Stimulated activated CD4-positive, alpha-beta T cell treated with anti-CD3 and anti-CD28 coated beads, TNF-alpha, amount 100 ng/mL, for 24 hours (primary cell): ENCODE data around the gene REM2.
"Not testable (repeated sequence)": the region's sequence is repeated elsewhere in the genome, so short reads cannot be mapped to it uniquely, and the experiment has no call there.

Experiments
- DNase-seq, 3 experiments: peaks; one replicate each; pipeline ENCODE4 v3.0.0-alpha.2; 2020; ENCODE audit warnings: low read depth in 3 of 3

The REM2 gene

DNA sequence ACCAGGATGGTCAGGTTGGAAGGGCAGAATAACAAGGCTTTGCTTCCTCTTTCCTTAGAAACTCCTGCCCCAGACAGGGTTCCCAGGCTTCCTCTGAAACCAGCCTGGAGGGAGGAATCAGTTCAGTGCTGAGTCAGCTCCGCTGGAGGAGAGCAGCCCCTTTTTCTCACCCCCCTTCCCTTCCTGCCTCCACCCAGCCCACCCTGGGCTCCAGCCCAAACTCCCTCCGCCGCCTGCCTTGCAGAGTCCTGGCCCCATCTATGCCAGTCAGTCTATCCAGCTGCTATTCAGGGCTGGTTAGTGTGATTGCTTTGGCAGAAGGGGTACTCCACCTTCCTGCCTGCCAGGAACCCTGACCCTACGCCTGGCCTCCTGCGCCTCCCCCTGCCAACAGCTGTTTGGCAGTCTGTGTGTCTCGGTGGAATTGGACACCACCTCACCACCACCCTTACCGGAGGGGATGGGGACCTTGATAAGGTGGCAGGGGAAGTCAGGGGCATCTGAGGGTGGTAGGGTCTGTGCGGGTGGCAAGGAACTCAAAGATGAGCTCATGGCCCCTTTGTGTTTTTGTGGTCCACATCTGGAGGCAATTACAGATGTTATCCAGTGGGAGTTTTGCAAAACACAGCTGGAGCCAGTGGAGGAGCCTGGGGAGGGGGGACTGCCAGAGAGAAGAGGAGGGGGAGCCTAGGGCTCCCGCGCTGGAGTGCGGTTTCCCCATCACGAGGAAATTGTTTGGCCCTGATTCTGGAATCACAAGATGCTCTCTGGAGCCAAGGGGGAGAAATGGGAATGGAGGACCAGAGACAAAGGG, 34.5 kb upstream of the REM2 start:
- no peak for DNase-seq

DNA sequence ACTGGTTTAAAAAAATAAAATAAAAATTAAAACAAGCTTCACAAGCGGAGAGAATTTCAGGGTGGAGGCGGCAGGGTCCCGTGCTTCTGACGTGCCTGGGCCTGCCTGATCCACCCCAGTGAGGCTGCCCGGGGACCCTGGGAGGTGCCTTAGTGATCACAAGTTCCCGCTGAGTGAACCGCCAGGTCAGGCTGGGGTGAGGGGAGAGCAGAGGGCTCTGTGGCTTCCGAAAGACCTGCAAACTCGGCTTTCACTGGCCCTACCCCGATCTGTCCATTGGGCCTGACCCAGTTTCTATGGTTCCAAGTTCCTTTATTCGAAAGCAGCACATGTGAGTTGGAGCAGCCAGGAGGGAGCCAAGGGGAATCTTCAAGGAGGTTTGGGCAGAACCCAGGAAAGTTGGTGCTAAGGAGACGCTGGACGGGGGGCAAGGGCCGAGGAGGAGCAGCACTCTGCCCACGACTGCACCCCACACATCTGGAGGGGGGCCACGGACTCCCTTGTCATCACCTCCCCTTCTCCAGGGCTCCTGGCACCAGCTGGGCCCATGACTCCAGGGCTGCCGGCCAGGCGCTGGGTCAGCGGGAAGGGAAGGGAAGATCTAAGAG, 33.7 kb upstream of the REM2 start:
- DNase-seq, result no peak

- DNase-seq, result peak in 1 of 3 experiments; percentile 26
These were observed 31.9 kb upstream of the REM2 start for GRCh38 chr14:22850944-22851764.

DNA sequence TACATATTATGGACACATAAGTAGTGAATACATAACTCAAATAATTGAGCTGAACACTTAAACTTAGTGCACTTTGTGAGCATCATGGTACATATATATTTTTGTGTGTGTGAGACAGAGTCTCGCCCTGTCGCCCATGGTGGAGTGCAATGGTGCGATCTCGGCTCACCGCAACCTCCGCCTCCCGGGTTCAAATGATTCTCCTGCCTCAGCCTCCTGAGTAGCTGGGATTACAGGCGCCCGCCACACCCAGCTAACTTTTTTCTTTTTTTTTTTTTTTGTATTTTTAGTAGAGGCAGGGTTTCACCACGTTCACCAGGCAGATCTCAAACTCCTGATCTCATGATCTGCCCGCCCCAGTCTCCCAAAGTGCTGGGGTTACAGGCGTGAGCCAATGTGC, 30.8 kb upstream of the REM2 start:
- not testable (repeated sequence) for DNase-seq

DNA sequence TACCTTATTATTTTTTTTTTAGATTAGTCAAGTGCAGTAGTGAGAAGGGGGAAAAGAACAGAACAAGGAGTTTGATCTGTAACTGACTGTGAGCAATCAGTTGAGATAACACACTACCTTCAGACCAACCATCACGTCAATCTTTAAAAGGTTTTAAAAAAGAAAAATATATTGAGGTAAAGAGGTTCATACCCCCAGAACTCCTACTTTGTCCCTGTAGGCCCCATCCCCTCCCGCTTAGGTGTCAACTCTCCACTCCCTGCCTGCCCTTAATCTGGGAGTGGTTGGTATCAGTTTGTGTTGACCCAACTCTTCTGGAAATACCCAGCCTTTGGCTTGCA, 30.5 kb upstream of the REM2 start:
- DNase-seq, result no peak

DNA sequence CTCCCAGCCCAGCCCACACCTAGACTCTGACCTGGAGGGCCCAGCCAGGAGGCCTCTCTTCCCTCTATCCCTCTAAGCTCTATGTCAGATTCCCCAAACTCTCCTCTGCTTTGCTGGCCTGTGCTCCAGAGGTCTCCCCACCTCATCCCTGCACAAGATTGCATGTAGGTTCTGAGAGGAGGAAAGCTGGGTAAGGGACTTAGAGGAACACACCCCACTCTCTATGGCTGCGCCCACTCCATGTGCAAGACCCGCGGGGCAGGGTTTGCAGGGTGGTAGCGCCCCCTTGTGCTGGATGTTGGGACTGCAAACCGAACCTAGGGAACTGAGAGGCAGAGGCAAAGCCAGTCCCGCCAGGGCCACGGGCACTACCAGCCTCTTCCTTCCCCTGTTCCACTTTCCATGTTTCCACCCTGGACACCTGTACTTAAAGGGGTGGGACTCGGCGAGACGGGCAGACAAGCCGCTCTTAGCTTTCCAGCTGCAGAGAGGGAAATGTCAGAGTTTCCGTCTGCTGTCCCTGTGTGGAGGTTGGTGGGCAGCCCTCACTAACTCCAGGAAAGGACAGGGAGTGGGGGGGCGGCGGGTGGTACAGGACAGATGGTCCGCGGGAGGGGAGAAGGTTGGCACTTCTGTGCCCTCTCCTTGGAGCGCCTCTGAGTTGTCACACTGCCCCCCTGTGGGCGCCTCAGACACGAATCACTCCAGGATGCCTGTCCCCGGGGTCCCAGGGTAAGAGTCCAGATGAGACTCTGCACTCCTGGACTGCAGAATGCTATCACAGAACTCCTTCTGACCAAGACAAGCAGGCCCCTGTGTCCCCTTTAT, 29.9 kb upstream of the REM2 start:
- peak; percentile 85 to 95 (median 89) for DNase-seq

DNA sequence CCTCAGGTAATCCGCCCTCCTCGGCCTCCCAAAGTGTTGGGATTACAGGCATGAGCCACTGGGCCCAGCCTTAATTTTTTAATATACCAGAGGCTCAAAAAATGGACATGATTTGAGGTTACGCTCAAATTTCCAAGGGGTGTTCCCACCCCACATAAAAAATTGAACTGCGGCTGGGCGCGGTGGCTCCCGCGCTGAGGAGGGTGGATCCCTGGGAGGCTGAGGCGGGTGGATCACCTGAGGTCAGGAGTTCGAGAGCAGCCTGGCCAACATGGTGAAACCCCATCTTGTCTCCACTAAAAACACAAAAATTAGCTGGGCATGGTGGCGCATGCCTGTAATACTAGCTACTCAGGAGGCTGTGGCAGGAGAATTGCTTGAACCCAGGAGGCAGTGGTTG, 28.7 kb upstream of the REM2 start:
- DNase-seq, result not testable (repeated sequence)

DNA sequence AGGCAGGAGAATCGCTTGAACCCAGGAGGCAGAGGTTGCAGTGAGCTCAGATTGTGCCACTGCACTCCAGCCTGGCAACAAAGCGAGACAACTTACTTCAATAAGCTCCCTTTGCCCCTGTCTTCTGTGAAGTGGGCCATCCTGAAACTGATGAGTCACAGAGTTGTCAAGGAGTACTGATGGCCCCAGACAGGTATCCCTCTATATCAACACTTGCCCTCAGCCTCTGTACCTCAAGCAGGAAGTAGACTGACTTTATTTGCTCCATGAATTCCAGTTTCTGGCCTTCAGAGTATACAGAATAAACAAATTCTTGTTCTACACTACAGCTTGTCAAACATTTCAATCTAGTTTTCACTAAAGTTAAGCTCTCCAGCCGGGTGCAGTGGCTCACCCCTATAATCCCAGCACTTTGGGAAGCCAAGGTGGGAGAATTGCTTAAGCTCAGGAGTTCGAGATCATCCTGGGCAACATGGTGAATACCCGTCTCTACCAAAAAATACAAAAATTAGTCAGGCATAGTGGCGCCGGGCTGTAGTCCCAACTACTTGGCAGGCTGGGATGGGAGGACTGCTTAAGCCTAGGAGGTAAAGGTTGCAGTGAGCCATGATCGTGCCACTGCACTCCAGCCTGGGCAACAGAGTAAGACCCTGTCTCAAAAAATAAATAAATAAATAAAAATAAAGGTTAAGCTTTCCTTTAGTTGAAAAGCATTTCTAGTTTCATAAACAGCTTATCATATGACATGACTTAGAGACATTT, 27.9 kb upstream of the REM2 start:
- DNase-seq, result no peak

- no peak for DNase-seq
These were observed 26.6 kb upstream of the REM2 start for GRCh38 chr14:22856428-22856827.

- not testable (repeated sequence) for DNase-seq
These were observed 22.6 kb upstream of the REM2 start for GRCh38 chr14:22860377-22860776.

GRCh38 chr14:22861651-22862050, 21.4 kb upstream of the REM2 start:
- no peak for DNase-seq

- DNase-seq, result no peak
These were observed 18.0 kb upstream of the REM2 start for GRCh38 chr14:22864979-22865378.

DNA sequence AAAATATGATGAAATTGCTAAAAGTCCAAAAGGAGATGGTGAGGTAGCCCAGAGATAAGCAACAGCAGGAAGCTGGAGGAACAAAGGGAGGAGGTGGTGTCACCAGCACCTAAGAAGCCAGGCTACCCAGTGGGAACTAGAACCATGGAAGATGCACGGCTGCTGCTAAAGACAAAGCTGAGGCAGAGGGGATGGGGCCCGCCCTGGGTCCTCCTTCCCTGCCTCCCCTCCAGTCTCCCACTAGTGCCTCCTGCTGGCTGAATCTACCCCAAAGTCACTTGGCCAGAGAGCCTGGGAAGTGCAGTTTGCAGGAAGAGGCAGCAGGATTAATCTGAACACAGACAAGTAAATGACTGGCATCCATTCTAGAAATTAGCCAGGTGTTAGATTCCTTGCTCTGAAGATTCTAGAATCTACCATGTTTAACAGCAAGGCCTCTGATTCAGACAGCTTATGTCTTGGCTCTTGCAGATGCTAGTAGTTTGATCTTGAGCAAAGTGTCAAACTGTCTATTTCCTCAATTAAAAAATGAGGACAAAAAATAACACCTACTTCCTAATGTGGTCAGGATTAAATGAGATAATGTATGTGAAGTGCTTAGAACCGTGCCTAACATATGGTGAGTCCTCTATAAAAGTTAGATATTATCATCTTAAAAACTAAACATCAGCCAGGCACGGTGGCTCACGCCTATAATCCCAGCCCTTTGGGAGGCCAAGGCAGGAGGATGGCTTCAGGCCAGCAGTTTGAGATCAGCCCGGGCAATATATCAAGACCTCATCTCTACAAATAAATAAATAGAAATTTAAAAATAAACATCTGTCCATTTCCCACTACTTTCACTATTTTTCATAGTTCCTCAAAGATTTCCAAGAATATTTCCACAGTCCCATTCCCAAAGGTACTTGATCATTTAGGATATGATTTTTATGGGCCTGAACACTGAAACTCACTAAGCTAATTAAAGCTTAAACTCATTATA, 17.3 kb upstream of the REM2 start:
- DNase-seq, result no peak

DNA sequence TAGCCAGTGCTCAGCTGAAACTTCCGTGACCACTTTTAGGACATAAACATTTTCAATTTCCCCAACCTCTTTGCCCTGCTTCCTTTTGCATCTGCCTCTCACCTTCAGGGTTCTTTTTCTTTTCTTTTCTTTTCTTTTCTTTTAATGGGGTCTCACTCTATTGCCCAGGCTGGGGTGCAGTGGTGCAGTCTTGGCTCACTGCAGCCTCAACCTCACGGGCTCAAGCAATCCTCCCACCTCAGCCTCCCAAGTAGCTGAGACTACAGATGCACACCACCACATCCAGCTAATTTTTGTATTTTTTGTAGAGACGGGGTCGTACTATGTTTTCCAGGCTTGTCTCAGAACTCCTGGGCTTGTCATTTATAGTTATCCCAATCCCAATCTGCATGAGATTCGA, 16.1 kb upstream of the REM2 start:
- DNase-seq, result no peak

DNA sequence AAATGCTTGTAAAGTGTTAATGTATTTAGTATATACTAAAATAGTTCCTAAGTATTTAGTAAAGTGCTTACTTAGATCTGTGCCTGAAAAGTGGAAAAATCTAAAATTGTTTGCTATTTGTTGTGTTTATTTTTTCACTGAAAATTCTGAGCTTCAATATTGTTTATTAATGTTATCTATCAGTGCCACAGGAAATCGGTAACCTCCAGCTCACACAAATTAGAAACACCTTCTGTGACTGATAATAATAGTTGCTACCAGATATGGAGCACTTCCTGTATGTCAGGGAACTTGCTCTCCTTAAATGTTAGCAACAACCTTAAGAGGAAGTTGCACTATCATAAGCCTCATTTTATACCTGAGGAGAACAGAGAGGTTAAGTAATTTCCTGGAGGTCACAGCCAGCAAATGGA, 12.2 kb upstream of the REM2 start:
- no peak for DNase-seq

GRCh38 chr14:22871224-22872032, 11.6 kb upstream of the REM2 start, which contains the start of gene LRP10:
TSS of gene LRP10 (plus strand) at chr14:22871740. CDS start at chr14:22872304, 564 bp downstream.
- peak; percentile 52 to 78 (median 54) for DNase-seq

DNA sequence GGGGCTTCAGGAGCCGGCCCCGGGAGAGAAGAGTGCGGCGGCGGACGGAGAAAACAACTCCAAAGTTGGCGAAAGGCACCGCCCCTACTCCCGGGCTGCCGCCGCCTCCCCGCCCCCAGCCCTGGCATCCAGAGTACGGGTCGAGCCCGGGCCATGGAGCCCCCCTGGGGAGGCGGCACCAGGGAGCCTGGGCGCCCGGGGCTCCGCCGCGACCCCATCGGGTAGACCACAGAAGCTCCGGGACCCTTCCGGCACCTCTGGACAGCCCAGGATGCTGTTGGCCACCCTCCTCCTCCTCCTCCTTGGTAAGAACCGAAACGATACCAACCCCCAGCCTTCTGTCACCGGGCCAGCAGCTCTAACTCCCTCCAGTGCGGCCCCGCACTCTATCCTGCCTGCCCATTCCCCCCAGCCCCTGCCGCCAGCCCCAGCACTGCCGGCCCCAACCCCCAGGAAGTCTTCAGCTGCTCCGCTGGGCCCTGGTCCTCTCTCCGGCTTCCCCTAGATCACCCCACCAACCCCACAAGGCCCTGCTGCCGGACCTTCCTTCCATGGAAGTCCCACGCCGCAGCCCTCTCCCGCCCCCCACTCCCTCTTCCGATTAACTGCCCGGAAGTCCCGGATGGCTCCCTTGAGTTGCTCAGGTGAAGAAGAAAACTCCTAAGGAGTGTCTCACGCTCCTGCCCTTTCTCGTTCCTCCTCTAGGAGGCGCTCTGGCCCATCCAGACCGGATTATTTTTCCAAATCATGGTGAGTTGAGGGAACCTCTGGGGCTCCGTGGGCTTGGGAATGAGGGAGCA, 10.8 kb upstream of the REM2 start:
- DNase-seq, result peak; percentile 50 to 74 (median 56)
